Left cardiac atrium (tissue), 4 donors: Measurements from ENCODE around the gene ZNF761. TPM values are rescaled to one million over a fixed set of nuclear protein-coding genes. Genes with fewer than 3 reads are reported as not detected.
"Not testable (repeated sequence)": the region's sequence is repeated elsewhere in the genome, so short reads cannot be mapped to it uniquely, and the experiment has no call there.

Source experiments
- ATAC-seq, 2 donors: fragments of 200-7000 bp; cut with Tn5 transposase; one replicate each; pipeline ENCODE4 v1.9.1; 2020; ENCODE audit warnings: mild to moderate bottlenecking in 2 of 2, moderate library complexity in 2 of 2
- DNase-seq: peaks from one replicate; pipeline ENCODE4 v3.0.0-alpha.2; 2020
- intact Hi-C, 2 donors: fragments of 100-400 bp; cut with DNase I; formaldehyde crosslinking; loops; one replicate each; pipeline versions ENCODE4 v1.14.1 to v1.15.1; 2022 to 2023
- total RNA-seq, 2 donors: library from RNA; stranded (reverse); fragmentation: NEBNext Ultra II Directional; extraction: Animal tissue kit (Norgen Biotek cat#: 25700); gene quantifications; one replicate each; pipeline ENCODE4 v1.2.1, GENCODE V29; 2021
- donor health status: DM: no; HTN: yes; CAD: no.
- donor health status: DM: no; HTN: yes; CAD: no; lungs with severe emphysema.
- donor health status: DM: yes; HTN: yes; CAD: no.
- donor health status: Dilated cardiomyopathy.

The ZNF761 gene
- total RNA-seq, 2 donors from 2014 or later: 4.9 to 5.4 TPM

DNA sequence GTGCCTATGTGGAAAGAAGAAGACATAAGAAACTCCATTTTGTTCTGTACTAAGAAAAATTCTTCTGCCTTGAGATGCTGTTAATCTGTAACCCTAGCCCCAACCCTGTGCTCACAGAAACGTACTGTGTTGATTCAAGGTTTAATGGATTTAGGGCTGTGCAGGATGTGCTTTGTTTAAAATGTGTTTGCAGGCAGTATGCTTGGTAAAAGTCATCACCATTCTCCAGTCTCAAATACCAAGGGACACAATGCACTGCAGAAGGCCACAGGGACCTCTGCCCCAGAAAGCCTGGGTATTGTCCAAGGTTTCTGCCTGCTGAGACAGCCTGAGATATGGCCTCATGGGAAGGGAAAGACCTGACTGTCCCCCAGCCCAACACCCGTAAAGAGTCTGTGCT lies 12.0 kb downstream of the ZNF761 start:
- DNase-seq, ATAC-seq, intact Hi-C loops: not testable (repeated sequence)

DNA sequence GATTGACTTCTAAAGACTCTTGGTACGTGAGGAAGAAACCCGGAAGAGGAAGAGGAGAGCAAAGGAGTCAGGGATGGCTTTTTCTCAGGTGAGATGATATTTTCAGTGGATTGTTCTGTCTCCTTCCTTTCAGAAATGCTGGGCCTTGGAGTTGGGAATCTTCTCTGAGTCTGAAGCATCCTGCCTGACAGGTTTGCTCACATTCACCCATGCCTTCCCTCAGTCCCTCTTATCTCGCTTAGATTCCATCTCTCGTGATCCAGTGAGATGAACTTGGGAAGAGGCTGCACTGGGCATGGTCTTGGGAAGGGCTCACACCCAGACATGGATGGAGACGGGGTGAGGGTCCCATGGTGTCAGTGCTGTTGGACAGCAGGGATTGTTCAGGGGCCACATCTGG lies 15.4 kb downstream of the ZNF761 start:
- ATAC-seq, intact Hi-C loops, DNase-seq: not testable (repeated sequence)

DNA sequence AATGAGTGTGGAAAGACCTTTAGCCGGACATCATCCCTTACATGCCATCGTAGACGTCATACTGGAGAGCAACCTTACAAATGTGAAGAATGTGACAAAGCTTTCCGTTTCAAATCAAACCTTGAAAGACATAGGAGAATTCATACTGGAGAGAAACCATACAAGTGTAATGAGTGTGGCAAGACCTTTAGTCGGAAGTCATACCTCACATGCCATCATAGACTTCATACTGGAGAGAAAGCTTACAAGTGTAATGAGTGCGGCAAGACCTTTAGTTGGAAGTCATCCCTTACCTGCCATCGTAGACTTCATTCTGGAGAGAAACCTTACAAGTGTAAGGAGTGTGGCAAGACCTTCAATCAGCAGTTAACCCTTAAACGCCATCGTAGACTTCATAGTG lies 24.0 kb downstream of the ZNF761 start:
- no peak for ATAC-seq
- intact Hi-C loops: no loop called here
- DNase-seq: no peak

DNA sequence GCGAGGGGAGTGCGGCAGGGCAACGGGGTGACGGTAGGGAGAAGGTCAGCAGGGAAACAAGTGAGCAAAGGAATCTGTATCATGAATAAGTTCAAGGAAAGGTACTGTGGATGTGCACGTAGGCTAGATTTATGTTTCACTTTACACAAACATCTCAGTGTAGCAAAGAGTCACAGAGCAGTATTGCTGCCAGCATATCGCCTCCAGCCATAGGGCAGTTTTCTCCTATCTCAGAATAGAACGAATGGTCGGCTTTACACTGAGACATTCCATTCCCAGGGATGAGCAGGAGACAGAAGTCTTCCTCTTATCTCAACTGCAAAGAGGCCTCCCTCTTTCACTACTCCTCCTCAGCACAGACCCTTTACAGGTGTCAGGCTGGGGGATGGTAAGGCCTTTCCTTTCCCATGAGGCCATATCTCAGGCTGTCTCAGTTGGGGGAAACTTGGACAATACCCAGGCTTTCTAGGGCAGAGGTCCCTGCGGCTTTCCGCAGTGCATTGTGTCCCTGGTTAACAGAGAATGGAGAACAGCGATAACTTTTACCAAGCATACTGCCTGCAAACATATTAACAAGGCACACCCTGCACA lies 28.4 kb downstream of the ZNF761 start:
- intact Hi-C loops, ATAC-seq: not testable (repeated sequence)

DNA sequence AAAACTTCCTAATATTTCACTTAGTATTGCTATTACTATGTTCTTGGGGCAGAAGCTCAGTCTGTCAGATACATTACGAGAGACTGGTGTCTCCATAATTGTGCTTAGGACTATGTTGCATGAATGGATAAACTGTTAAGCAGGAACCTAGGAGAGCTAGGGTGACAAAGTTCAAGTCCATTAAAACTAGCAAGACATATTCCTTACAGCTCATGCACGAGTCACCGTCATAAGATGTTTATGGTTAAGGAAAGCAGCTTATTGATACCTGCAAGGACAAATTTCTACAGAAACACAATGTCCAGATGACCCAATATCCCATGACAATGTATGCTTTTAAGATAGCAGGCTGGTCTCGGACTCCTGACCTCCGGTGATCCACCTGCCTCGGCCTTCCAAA lies 30.1 kb downstream of the ZNF761 start:
- DNase-seq (no peak), ATAC-seq (no peak)
- intact Hi-C loops: no loop called here

More for the DNA sequence above, 28.4 kb downstream of the ZNF761 start:
- DNase-seq: not testable (repeated sequence)

DNA sequence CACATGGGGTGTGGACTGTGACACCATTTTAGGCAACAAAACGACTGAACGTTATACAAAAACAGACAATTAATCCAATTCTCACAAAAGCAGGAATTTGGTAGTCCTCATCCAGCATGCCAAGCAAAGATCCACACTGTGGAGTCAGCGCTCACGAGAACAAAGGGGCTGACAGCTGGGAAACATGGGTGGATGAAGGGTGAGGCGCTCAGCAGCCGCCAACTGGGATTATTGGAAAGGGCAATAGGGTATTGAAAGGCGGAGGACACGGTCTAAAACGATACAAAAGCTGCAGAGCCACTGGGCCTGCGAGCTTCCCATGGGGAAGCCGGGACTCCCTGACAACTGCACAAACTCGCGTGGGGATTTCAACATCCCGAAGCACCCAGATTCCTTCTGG lies 31.1 kb downstream of the ZNF761 start:
- intact Hi-C loops: no loop called here
- no peak for ATAC-seq
- DNase-seq: no peak

DNA sequence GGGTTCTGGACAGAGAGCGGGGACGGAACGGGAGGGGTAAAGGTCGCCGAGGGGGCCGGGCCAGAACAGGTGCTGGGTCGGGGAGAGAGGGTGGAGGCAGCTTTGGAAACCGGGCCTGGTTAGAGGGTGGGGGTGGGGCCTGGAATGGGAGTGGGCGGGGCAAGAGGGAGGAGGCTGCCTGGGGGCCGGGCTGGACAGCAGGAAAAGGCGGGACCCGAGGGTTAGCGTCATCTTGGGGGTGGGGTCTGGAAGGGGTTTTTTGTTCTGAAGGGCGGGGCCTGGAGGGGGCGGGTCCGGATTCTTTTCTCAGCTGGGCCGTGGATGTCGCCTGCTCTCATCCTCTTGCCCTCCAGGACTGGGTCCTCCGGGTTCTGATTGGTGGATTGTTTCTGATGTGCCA lies 31.5 kb downstream of the ZNF761 start:
- DNase-seq: peak; percentile 75
- intact Hi-C loops: no loop called here
- ATAC-seq: peak; percentile 45 to 69

DNA sequence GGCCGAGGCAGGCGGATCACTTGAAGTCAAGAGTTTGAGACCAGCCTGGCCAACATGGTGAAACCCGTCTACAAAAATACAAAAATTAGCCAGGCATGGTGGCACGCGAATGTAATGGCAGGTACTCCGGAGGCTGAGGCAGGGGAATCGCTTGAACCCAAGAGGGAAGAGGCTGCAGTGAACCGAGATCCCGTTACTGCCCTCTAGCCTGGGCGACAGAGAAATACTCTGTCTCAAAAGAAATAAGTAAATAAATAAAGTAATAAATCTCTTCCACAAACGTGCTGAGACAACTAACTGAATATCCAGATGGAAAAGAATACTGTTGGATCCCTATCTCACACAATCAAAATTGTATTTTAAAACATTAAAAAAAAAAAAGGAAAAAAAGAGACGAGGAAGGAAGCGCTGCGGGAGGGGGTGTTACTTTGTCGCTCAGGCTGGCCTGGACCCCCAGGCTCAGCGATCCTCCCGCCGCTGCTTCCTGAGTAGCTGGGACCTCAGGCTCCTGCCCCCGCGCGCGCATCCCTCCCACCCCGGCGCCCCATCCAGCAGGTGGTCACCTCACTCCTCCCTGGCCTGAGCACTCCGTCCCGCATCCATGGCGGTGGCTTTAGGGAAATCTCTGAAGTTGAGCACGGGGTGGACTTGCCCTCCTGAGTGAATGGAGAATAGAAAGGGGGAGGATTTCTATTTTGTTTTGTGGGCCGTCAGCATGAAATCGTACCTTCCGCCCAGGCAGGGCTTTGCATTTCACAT lies 35.1 kb downstream of the ZNF761 start:
- ATAC-seq: peak; percentile 17 to 33
- intact Hi-C loops: no loop called here
- DNase-seq: peak; percentile 35

DNA sequence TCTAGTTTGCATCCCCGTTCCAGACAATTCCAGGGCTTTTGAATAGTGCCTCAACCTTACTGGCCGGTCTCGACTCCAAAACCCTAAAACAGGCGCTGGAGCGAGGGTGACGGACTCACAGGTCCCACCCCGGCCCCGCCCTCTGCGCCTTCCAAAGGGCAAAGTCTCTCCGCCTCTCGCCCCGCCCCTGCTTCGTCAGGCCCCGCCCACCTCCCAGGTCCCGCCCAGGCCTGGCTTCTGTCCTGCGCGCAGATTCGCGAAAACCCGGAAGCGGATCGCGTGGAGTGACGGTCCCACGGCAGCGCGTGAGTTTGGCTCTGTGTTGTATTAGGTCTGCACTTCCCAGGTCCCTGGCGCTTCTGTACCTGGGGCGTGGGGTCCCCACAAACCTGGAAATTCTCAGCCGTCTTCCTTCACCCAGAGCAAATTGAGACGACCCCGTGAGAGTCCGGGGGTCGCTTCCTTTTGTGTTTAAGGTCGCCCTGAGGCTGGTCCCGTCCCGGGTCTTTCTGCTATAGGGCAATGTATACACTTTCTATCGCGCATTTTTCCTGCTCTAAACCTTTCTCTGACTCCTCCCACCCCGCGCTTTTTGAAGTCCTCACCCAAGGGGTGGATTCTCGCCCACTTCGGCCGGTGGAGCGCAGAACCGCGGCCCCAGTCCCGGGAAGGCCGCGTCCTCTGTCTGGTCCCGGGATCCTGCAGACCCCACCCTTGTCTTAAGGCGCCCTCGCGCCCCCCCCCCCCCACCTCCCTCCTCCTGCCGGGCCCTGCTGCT lies 35.9 kb downstream of the ZNF761 start, which contains the start of gene ZNF813:
ZNF813 (plus strand) TSS at position 249 of the 778 bp plus-strand sequence. CDS start 16,090 bp downstream, outside the sequence.
- intact Hi-C loops: no loop called here
- ATAC-seq (peak; percentile 99 to 100), DNase-seq (peak; percentile 97)

DNA sequence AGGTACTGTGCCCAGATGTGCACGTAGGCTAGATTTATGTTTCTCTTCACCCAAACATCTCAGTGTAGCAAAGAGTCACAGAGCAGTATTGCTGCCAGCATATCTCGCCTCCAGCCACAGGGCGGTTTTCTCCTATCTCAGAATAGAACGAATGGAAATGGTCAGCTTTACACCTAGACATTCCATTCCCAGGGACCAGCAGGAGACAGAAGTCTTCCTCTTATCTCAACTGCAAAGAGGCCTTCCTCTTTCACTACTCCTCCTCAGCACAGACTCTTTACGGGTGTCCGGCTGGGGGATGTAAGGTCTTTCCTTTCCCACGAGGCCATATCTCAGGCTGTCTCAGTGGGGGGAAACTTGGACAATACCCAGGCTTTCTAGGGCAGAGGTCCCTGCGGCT lies 36.8 kb downstream of the ZNF761 start:
- intact Hi-C loops, DNase-seq, ATAC-seq: not testable (repeated sequence)

DNA sequence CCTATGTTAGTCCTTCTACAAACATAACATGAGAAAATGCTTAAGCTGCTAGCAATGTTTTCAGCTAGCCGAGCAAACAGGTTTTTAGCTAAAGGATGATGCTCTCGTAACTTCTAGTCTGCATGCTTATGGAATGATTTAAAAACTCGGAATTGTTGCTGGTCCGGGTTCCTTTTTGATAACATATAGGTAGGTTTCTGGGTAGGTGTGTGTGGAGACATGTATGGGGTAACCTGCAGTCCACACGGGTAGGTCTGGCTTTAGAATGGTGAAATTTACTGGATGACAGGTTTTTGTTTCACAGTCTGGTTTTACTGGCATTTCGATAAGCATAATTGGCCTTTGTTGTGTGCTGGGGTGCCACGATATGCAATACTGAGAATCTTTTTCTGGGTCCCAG lies 40.1 kb downstream of the ZNF761 start:
- DNase-seq (no peak), ATAC-seq (no peak)
- intact Hi-C loops: no loop called here

DNA sequence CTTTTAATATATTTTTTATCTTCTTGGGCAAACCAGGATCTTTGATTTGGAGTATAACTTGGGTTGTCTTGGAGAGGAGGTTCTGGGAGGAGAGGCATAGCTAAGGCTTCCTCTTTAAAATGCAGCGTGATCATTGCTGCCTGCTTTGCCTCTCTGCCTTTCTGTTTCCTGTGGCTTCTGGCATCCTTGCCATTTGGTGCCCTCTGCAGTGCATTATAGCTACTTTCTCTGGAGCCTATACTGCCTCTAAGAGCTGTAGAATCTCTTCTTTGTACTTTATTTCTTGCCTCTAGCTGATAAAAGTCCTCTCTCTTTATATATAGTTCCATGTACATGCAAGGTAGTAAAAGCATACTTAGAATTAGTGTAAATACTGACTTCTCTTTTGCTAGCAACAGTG lies 43.0 kb downstream of the ZNF761 start:
- intact Hi-C loops, DNase-seq, ATAC-seq: not testable (repeated sequence)

DNA sequence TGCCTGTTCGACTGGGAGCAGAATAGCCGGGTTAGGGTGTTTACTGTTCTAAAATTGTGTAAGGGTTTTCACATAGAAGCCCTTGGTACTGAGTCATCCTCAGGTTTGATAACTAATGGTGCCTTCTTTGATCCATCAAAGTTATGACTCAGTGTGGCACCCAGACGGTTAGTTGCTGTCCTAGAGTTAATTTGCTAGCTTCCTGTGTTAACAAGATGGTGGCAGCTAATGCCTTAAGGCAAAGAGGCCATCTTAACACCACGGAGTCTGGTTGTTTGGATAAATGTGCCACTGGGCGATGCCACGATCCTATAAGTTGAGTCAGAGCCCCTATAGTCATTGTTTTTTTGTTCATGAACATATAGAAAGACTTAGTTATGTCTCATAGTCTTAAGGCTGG lies 43.7 kb downstream of the ZNF761 start:
- ATAC-seq, DNase-seq, intact Hi-C loops: not testable (repeated sequence)

DNA sequence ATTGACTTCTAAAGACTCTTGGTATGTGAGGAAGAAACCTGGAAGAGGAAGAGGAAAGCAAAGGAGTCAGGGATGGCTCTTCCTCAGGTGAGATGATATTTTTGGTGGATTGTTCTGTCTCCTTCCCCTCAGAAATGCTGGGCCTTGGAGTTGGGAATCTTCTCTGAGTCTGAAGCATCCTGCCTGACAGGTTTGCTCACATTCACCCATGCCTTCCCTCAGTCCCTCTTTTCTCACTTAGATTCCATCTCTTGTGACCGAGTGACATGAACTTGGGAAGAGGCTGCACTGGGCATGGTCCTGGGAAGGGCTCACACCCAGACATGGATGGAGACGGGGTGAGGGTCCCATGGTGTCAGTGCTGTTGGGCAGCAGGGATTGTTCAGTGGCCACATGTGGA lies 52.0 kb downstream of the ZNF761 start:
- DNase-seq, ATAC-seq, intact Hi-C loops: not testable (repeated sequence)

DNA sequence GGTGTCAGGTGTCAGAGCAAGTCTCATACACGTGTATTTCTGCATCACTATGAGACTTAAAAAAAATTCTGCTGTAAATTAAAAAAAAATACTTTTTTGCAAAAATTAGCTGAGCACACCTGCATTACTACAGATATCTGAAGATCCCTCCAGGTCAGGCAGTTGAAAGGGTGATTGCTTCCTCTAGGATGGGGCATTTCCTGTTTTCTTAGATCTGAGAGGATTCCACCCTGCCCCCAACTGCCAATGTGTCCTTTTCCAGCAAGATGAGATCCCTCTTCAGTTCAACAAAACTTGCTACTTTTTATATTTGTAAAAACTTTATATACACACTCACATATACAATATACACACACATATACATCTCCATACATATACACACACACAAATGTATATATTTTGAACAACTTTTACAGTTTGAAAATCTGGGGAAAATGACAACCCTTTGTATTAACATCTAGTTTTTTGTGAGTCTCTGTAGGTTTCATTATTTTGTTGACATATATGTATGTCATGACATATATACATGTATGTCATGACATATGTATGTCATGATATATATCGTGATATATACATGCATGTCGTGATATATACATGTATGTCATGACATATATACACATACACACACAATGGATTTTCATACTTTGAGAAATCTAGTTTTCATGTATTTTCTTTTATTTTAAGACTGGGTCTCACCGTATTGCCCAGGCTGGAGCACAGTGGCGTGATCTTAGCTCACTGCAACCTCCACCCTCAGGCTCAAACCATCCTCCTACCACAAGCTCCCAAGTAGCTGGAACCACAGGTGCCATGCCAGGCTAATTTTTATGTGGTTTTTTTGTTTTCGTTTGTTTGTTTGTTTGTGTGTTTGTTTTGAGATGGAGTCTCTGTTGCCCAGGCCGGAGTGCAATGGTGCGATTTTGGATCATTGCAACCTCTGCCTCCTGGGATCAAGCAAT lies 53.5 kb downstream of the ZNF761 start:
- intact Hi-C loops: no loop called here

DNA sequence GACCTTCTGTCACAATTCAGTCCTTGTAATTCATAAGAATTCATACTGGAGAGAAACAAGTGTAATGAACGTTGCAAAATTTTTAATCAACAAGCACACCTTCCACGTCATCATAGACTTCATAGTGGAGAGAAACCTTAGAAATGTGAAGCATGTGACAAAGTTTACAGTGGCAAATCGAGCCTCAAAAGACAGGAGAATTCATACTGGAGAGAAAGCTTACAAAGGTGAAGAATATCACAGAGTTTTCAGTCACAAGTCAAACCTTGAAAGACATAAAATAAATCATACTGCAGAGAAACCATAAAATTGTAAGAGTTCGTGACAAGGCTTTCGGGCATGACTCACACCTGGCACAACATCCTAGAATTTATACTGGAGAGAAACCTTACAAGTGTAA lies 60.4 kb downstream of the ZNF761 start:
- DNase-seq (no peak), ATAC-seq (no peak)
- intact Hi-C loops: no loop called here

More for the DNA sequence above, 53.5 kb downstream of the ZNF761 start:
- ATAC-seq: no peak
- no peak for DNase-seq

DNA sequence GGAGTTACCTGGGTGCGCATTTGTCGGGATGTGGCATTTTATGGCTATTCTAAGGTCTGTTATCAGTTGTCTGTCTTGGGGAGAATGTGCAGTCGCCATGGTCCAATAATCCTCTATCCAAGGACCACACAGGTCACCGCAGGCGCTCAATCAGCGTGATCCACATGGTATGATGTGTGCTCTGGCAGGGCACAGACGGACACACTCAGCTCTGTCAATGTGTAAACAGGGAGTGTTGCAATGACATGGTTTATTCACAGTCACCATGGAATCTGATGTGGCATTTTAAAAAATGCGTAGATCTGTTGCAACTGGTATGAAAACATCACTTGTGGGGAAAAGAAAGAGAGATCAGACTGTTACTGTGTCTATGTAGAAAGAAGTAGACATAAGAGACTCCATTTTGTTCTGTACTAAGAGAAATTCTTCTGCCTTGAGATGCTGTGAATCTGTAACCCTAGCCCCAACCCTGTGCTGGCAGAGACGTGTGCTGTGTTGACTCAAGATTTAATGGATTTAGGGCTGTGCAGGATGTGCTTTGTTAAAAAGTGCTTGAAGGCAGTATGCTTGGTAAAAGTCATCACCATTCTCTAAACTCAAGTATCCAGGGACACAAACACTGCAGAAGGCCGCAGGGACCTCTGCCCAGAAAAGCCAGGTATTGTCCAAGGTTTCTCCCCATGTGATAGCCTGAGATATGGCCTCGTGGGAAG lies 65.7 kb downstream of the ZNF761 start:
- ATAC-seq, intact Hi-C loops: not testable (repeated sequence)

DNA sequence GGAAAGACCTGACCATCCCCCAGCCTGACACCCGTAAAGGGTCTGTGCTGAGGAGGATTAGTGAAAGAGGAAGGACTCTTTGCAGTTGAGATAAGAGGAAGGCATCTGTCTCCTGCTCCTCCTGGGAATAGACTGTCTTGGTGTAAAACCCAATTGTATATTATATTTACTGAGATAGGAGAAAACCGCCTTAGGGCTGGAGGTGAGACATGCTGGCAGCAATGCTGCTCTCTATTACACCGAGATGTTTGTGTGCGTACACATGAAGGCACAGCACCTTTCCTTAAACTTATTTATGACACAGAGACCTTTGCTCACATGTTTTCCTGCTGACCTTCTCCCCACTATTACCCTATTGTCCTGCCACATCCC lies 66.2 kb downstream of the ZNF761 start:
- DNase-seq, ATAC-seq, intact Hi-C loops: not testable (repeated sequence)

More for the DNA sequence above, 65.7 kb downstream of the ZNF761 start:
- DNase-seq: not testable (repeated sequence)
